Measurements from ENCODE around the gene CLDN6. TPM values are rescaled to one million over a fixed set of nuclear protein-coding genes. Genes with fewer than 3 reads are reported as not detected.

Gene CLDN6
- total RNA-seq, 1 experiment from 2014 or later, result 0.49 TPM

DNA sequence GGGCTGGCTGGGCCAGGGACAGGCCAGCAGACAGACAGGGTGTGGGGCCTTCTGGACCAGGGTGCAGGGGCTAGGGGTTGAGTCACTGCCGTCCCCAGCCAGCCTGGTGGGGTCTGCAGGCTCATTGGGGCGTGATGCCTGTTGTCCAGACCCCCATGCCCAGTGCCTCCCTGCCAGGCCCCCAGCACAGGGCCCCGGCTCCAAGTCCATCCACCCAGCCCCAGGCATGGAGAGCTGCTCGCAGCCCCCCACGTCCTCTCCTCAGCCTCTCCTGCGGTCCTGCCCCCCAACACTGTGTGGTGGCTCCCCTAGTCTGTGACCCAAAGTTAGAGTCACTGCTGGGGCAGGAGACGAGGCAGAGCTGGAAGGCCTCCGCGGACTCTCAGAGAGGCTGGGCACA, 30.7 kb downstream of the CLDN6 start:
- ChIA-PET POLR2A (no interaction called here), CTCF (no interaction called here), RAD21 (ENCODE audit: low non-redundant PET in 1 of 2, low total read pairs in 2 of 2, uncharacterized antibody in 2 of 2, unreplicated experiment in 2 of 2) (no interaction called here)
- Histone ChIP-seq H3K9me2 (ENCODE audit: insufficient read depth) (no peaks in the 10 kb centered on the region), H3K9me3 (ENCODE audit: control insufficient read depth in 1 of 2, insufficient read depth in 1 of 2, low read depth in 1 of 2, low read length in 2 of 2) (no peaks in the 10 kb centered on the region), H2AFZ (ENCODE audit: low read depth, low read length, poor library complexity, severe bottlenecking) (no peak overlapping the region), H3K27ac (ENCODE audit: low read depth, low read length) (no peak overlapping the region), H3K4me3 (replicated peaks in 1 of 2; ENCODE audit: low read depth in 1 of 2, low read length in 2 of 2) (no peak overlapping the region), H3K9ac (ENCODE audit: low read length) (no peak overlapping the region), H3K36me3 (ENCODE audit: control insufficient read depth in 1 of 2, insufficient read depth in 2 of 2, low read length in 2 of 2) (no peaks in the 10 kb centered on the region), H3K4me1 (ENCODE audit: control insufficient read depth in 1 of 2, insufficient read depth in 2 of 2, low read length in 2 of 2) (peaks cover 20 to 41% of the 10 kb centered on the region in 2 experiments), H4K20me1 (ENCODE audit: insufficient read depth) (no peaks in the 10 kb centered on the region), H3K27me3 (ENCODE audit: insufficient read depth, low read length) (no peaks in the 10 kb centered on the region), H3K79me2 (ENCODE audit: insufficient read depth, low read length) (no peaks in the 10 kb centered on the region), H3K4me2 (ENCODE audit: low read length) (no peak overlapping the region)
- intact Hi-C loops (cut with micrococcal nuclease), result no loop called here
- DNase-seq (ENCODE audit: low read depth, low spot score) (no peak), ATAC-seq (no peak)
- TF ChIP-seq, protein P1, sequence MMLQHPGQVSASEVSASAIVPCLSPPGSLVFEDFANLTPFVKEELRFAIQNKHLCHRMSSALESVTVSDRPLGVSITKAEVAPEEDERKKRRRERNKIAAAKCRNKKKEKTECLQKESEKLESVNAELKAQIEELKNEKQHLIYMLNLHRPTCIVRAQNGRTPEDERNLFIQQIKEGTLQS (IDR thresholded peaks at IDR 0.05), result no peak
- no peak for TF ChIP-seq ZFX (IDR thresholded peaks at IDR 0.05)
- TF ChIP-seq EZH2 (IDR thresholded peaks at IDR 0.05), result no peak
- TF ChIP-seq, protein P2, sequence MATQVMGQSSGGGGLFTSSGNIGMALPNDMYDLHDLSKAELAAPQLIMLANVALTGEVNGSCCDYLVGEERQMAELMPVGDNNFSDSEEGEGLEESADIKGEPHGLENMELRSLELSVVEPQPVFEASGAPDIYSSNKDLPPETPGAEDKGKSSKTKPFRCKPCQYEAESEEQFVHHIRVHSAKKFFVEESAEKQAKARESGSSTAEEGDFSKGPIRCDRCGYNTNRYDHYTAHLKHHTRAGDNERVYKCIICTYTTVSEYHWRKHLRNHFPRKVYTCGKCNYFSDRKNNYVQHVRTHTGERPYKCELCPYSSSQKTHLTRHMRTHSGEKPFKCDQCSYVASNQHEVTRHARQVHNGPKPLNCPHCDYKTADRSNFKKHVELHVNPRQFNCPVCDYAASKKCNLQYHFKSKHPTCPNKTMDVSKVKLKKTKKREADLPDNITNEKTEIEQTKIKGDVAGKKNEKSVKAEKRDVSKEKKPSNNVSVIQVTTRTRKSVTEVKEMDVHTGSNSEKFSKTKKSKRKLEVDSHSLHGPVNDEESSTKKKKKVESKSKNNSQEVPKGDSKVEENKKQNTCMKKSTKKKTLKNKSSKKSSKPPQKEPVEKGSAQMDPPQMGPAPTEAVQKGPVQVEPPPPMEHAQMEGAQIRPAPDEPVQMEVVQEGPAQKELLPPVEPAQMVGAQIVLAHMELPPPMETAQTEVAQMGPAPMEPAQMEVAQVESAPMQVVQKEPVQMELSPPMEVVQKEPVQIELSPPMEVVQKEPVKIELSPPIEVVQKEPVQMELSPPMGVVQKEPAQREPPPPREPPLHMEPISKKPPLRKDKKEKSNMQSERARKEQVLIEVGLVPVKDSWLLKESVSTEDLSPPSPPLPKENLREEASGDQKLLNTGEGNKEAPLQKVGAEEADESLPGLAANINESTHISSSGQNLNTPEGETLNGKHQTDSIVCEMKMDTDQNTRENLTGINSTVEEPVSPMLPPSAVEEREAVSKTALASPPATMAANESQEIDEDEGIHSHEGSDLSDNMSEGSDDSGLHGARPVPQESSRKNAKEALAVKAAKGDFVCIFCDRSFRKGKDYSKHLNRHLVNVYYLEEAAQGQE (IDR thresholded peaks at IDR 0.05; ENCODE audit: low read depth), result no peak
- no peak for TF ChIP-seq YY1 (IDR thresholded peaks at IDR 0.05; ENCODE audit: extremely low read depth, insufficient replicate concordance, low read depth, low read length)
- TF ChIP-seq CEBPB (IDR thresholded peaks at IDR 0.05; ENCODE audit: low read depth), result no peak
- TF ChIP-seq, protein P3, sequence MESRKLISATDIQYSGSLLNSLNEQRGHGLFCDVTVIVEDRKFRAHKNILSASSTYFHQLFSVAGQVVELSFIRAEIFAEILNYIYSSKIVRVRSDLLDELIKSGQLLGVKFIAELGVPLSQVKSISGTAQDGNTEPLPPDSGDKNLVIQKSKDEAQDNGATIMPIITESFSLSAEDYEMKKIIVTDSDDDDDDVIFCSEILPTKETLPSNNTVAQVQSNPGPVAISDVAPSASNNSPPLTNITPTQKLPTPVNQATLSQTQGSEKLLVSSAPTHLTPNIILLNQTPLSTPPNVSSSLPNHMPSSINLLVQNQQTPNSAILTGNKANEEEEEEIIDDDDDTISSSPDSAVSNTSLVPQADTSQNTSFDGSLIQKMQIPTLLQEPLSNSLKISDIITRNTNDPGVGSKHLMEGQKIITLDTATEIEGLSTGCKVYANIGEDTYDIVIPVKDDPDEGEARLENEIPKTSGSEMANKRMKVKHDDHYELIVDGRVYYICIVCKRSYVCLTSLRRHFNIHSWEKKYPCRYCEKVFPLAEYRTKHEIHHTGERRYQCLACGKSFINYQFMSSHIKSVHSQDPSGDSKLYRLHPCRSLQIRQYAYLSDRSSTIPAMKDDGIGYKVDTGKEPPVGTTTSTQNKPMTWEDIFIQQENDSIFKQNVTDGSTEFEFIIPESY (IDR thresholded peaks at IDR 0.05; ENCODE audit: extremely low read depth, insufficient replicate concordance, low read length), result no peak
- no peak for TF ChIP-seq POLR2AphosphoS5 (IDR thresholded peaks at IDR 0.05; ENCODE audit: low read depth, low read length)
- no peak for TF ChIP-seq EGR1 (IDR thresholded peaks at IDR 0.05; ENCODE audit: low read depth)
- TF ChIP-seq ELF1 (IDR thresholded peaks at IDR 0.05; ENCODE audit: borderline replicate concordance, low read depth), result no peak
- TF ChIP-seq EZH2phosphoT487 (IDR thresholded peaks at IDR 0.05; ENCODE audit: borderline replicate concordance), result no peak
- TF ChIP-seq SRF (IDR thresholded peaks at IDR 0.05; ENCODE audit: low read depth), result no peak
- TF ChIP-seq RAD21 (IDR thresholded peaks at IDR 0.05; ENCODE audit: low read depth), result no peak
- TF ChIP-seq JUND (IDR thresholded peaks at IDR 0.05), result no peak
- no TSS peak for BruUV-seq (replicated peaks)

All from HCT116 (cell line).